SK-N-SH (cell line): ENCODE results near the gene MVP. TPM values are rescaled to one million over a fixed set of nuclear protein-coding genes. Genes with fewer than 3 reads are reported as not detected.

ENCODE experiments used
- CTCF ChIA-PET: fragments of 300-600, 350-600 bp; formaldehyde crosslinking; extraction: SDS; loops from one replicate; lab custom pipeline; 2021; lab: Yijun Ruan, JAX
- POLR2A ChIA-PET: fragments of 350-600 bp; sonication (Branson Sonifier 250); formaldehyde crosslinking; extraction: SDS; loops from one replicate; lab custom pipeline; 2020; ENCODE audit warnings: antibody characterized with exemption, inconsistent platforms; lab: Yijun Ruan, JAX
- DNase-seq: peaks from one replicate; pipeline ENCODE4 v3.0.0; 2012
- H2AFZ ChIP-seq: fragments of 200-600 bp; sonication (generic); 2 replicates; pipeline ENCODE4 v1.8.1; 2016; ENCODE audit warnings: antibody characterized with exemption, mild to moderate bottlenecking, low read depth
- H3F3A ChIP-seq: fragments of 200-600 bp; sonication (generic); replicated peaks from 2 replicates; pipeline ENCODE3; 2016; ENCODE audit warnings: antibody characterized with exemption, mild to moderate bottlenecking; ENCODE audit not compliant: insufficient read depth
- H3K27ac ChIP-seq, 2 experiments: fragments of 200-500 bp in 1 of 2; fragments of 200-600 bp in 1 of 2; sonication (Bioruptor generic) in 1 of 2; sonication (generic), shearing (Covaris generic) in 1 of 2; 2 replicates each; pipeline versions ENCODE4 v1.5.1 to v1.6.1; 2014 to 2016; ENCODE audit warnings: low read depth in 2 of 2, inconsistent platforms in 1 of 2, low read length in 1 of 2, mild to moderate bottlenecking in 1 of 2, mixed read lengths in 1 of 2
- H3K27me3 ChIP-seq: fragments of 200-600 bp; sonication (generic), shearing (Covaris generic); 2 replicates; pipeline ENCODE4 v1.6.1; 2016; ENCODE audit warnings: mixed run types; ENCODE audit not compliant: insufficient read depth
- H3K36me3 ChIP-seq, 2 experiments: fragments of 200-500 bp in 1 of 2; fragments of 200-600 bp in 1 of 2; sonication (Bioruptor generic) in 1 of 2; sonication (generic) in 1 of 2; replicated peaks in 1 of 2; 2 replicates each; pipeline versions ENCODE3 to v1.5.1; 2014 to 2016; ENCODE audit warnings: low read length in 1 of 2, mild to moderate bottlenecking in 1 of 2; ENCODE audit not compliant: insufficient read depth in 2 of 2, control insufficient read depth in 1 of 2
- H3K4me1 ChIP-seq, 2 experiments: fragments of 200-500 bp in 1 of 2; fragments of 200-600 bp in 1 of 2; sonication (Bioruptor generic) in 1 of 2; sonication (generic), shearing (Covaris generic) in 1 of 2; 2 replicates each; pipeline versions ENCODE4 v1.5.1 to v1.6.1; 2014 to 2016; ENCODE audit warnings: low read depth in 1 of 2, low read length in 1 of 2, mixed run types in 1 of 2; ENCODE audit not compliant: insufficient read depth in 2 of 2, control insufficient read depth in 1 of 2
- H3K4me2 ChIP-seq: fragments of 200-600 bp; sonication (generic), shearing (Covaris generic); 2 replicates; pipeline ENCODE4 v1.6.1; 2017; ENCODE audit warnings: mixed run types
- H3K4me3 ChIP-seq, 2 experiments: fragments of 200-500 bp in 1 of 2; fragments of 200-600 bp in 1 of 2; sonication (Bioruptor generic) in 1 of 2; sonication (generic), shearing (Covaris generic) in 1 of 2; 2 replicates each; pipeline versions ENCODE4 v1.5.1 to v1.8.1; 2014 to 2016; ENCODE audit warnings: low read depth in 2 of 2, inconsistent platforms in 1 of 2, low read length in 1 of 2, mild to moderate bottlenecking in 1 of 2, mixed read lengths in 1 of 2, moderate library complexity in 1 of 2
- H3K79me2 ChIP-seq: fragments of 200-600 bp; sonication (generic); 2 replicates; pipeline ENCODE4 v1.8.1; 2017; ENCODE audit warnings: mild to moderate bottlenecking; ENCODE audit not compliant: insufficient read depth
- H3K9ac ChIP-seq: fragments of 200-600 bp; sonication (generic); 2 replicates; pipeline ENCODE4 v1.6.1; 2017; ENCODE audit warnings: mixed run types
- H3K9me2 ChIP-seq: fragments of 200-600 bp; sonication (generic); 2 replicates; pipeline ENCODE4 v1.6.1; 2017; ENCODE audit warnings: mixed run types
- H3K9me3 ChIP-seq: fragments of 200-600 bp; sonication (generic); 2 replicates; pipeline ENCODE4 v1.6.1; 2017; ENCODE audit warnings: mixed run types, mild to moderate bottlenecking, moderate library complexity
- H4K20me1 ChIP-seq: fragments of 200-600 bp; sonication (generic); 2 replicates; pipeline ENCODE4 v1.6.1; 2017; ENCODE audit warnings: mild to moderate bottlenecking, mixed run types; ENCODE audit not compliant: insufficient read depth
- CTCF ChIP-seq: fragments of 200-600 bp; sonication (generic); IDR thresholded peaks from 2 replicates; pipeline ENCODE4 v1.6.1; 2017; ENCODE audit warnings: antibody characterized with exemption, mild to moderate bottlenecking, moderate library complexity
- ELF1 ChIP-seq: IDR thresholded peaks from 2 replicates; pipeline ENCODE4 v1.4.0; 2012
- EP300 ChIP-seq, 2 experiments: IDR thresholded peaks; 2 replicates each; pipeline versions ENCODE4 v1.4.0 to v1.6.1; 2012; ENCODE audit warnings: borderline replicate concordance in 1 of 2, low read depth in 1 of 2, low read length in 1 of 2
- EZH2phosphoT487 ChIP-seq: fragments of 200-600 bp; sonication (generic); IDR thresholded peaks from 2 replicates; pipeline ENCODE4 v1.6.1; 2017; ENCODE audit warnings: low read depth, mixed run types, mild to moderate bottlenecking, antibody characterized with exemption, moderate library complexity, borderline replicate concordance
- FOSL2 ChIP-seq: IDR thresholded peaks from 2 replicates; pipeline ENCODE4 v1.4.0; 2012; ENCODE audit warnings: low read depth, mild to moderate bottlenecking, moderate library complexity, borderline replicate concordance
- FOXJ3 ChIP-seq: sonication (generic); formaldehyde crosslinking; IDR thresholded peaks from 2 replicates; pipeline ENCODE4 v1.5.1; 2020; ENCODE audit warnings: mild to moderate bottlenecking, missing genetic modification reagents
- GATA2 ChIP-seq: sonication (generic); formaldehyde crosslinking; IDR thresholded peaks from 2 replicates; pipeline ENCODE4 v1.5.0; 2020; ENCODE audit warnings: mild to moderate bottlenecking, missing genetic modification reagents
- JUND ChIP-seq: IDR thresholded peaks from 2 replicates; pipeline ENCODE4 v1.4.0; 2012
- MXI1 ChIP-seq: IDR thresholded peaks from 2 replicates; pipeline ENCODE4 v1.6.1; 2012; ENCODE audit warnings: mild to moderate bottlenecking, low read depth, low read length, improper control_type of control experiment
- NRF1 ChIP-seq: IDR thresholded peaks from 2 replicates; pipeline ENCODE4 v1.6.1; 2012; ENCODE audit warnings: low read depth, mild to moderate bottlenecking, low read length
- RFX5 ChIP-seq: IDR thresholded peaks from 2 replicates; pipeline ENCODE4 v1.6.1; 2012; ENCODE audit warnings: mild to moderate bottlenecking, improper control_type of control experiment, low read length
- SIN3A ChIP-seq: IDR thresholded peaks from 2 replicates; pipeline ENCODE4 v1.6.1; 2012; ENCODE audit warnings: low read depth, mild to moderate bottlenecking, low read length, moderate library complexity, borderline replicate concordance
- TAF1 ChIP-seq: IDR thresholded peaks from 2 replicates; pipeline ENCODE4 v1.6.1; 2012; ENCODE audit warnings: low read depth, mild to moderate bottlenecking, low read length, moderate library complexity, borderline replicate concordance
- TCF12 ChIP-seq: IDR thresholded peaks from 2 replicates; pipeline ENCODE4 v1.4.0; 2012
- USF1 ChIP-seq: IDR thresholded peaks from 2 replicates; pipeline ENCODE4 v1.4.0; 2012; ENCODE audit warnings: low read depth, borderline replicate concordance
- YY1 ChIP-seq: IDR thresholded peaks from 2 replicates; pipeline ENCODE4 v1.4.0; 2012; ENCODE audit warnings: low read depth, mild to moderate bottlenecking
- ZBTB33 ChIP-seq: IDR thresholded peaks from 2 replicates; pipeline ENCODE4 v1.4.0; 2012; ENCODE audit warnings: low read depth, borderline replicate concordance
- WGBS: methylation state at CpG from one replicate; pipeline ENCODE4 v1.1.6; 2017; ENCODE audit warnings: low lambda C conversion rate; 5-methylcytosine and 5-hydroxymethylcytosine counted together
- polyA plus RNA-seq, 3 experiments: library from polyadenylated mRNA; depleted of rRNA; stranded (reverse); fragments of >200 nt; gene quantifications; 2 replicates each; pipeline ENCODE4 v1.2.3, GENCODE V29; 2012

Gene MVP
- polyA plus RNA-seq, 1 of the 3 experiments (the other 2 are of a cell fraction) = 222 TPM

DNA sequence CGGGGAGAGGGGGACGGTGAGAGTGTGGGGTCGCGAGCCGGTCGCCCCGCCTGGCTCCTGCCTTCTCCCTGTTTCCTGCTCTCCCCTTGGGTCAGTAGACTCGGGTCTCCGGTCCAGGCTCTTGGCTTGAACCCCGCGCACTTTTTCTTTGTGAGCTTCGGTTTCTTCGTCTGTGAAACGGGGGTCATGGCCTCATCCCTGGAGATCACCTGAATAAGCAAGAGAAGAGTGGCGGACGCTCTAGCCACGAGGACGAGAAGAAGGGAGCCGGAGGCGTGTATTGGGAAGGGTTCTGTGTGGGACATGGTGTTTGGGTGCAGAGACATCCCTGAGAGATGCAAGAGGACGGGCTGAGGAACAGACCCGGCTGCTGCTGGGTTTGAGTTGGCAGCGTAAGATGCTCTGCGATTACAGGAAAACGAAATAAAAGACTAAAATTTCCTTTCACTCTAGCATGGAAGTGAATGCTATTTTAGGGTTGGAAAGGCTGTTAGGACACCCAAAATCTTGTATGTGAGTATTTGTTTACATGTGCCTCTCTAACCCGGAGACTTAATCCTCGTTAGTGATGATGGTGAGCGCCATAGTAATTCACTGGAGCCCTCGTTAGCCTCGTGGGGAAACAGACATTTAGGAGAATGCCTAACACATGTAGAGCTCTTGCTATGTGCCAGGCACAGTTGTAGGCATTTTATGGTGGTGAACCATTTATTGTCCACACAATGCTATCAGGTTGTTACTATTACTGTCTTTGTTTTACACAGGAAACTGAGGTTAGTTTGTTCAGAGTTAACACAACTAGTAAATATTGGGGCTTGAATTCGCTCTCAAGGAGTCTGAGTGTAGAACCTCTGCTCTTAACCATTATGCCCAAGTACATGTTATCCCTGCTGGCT is 29.1 kb upstream of the MVP start:
- WGBS = 3% methylated on average over 30 of the region's 31 CpGs
- Histone ChIP-seq H4K20me1 (no peaks in the 10 kb centered on the region; the same call in 1 of the 2 replicates), H3K9me2 (no peaks in the 10 kb centered on the region), H3K9me3 (no peaks in the 10 kb centered on the region), H3K27me3 (no peaks in the 10 kb centered on the region), H3K36me3 (no peaks in the 10 kb centered on the region), H3K79me2 (peaks cover 56% of the 10 kb centered on the region), H3K4me2 (peak overlapping the region; percentile 87), H3K9ac (peak overlapping the region; percentile 84), H3F3A (no peaks in the 10 kb centered on the region), H3K4me3 (peak overlapping the region; percentile 61 to 87), H2AFZ (peak overlapping the region; percentile 87), H3K27ac (peak overlapping the region; percentile 23 to 59; a peak in 3 of 4 replicates), H3K4me1 (peaks cover 0 to 11% of the 10 kb centered on the region in 2 experiments; a peak in 1 of 4 replicates)
- TF ChIP-seq CTCF (no peak), JUND (no peak), MXI1 (peak; percentile 49)
- POLR2A ChIA-PET = interaction anchor here (0.7 to 1.4 kb wide), 6 partner anchors 11 to 274 kb away, joined by 3 to 19 read pairs (median 3); partner anchors contain the start of genes ALDOA, PAGR1 and SEZ6L2
- peak; percentile 39 for DNase-seq
- CTCF ChIA-PET = interaction anchor here (0.8 to 3.0 kb wide), 20 partner anchors 9 to 204 kb away, joined by 3 to 22 read pairs (median 4); partner anchors contain the start of genes HIRIP3, MVP, PAGR1 and ZG16

DNA sequence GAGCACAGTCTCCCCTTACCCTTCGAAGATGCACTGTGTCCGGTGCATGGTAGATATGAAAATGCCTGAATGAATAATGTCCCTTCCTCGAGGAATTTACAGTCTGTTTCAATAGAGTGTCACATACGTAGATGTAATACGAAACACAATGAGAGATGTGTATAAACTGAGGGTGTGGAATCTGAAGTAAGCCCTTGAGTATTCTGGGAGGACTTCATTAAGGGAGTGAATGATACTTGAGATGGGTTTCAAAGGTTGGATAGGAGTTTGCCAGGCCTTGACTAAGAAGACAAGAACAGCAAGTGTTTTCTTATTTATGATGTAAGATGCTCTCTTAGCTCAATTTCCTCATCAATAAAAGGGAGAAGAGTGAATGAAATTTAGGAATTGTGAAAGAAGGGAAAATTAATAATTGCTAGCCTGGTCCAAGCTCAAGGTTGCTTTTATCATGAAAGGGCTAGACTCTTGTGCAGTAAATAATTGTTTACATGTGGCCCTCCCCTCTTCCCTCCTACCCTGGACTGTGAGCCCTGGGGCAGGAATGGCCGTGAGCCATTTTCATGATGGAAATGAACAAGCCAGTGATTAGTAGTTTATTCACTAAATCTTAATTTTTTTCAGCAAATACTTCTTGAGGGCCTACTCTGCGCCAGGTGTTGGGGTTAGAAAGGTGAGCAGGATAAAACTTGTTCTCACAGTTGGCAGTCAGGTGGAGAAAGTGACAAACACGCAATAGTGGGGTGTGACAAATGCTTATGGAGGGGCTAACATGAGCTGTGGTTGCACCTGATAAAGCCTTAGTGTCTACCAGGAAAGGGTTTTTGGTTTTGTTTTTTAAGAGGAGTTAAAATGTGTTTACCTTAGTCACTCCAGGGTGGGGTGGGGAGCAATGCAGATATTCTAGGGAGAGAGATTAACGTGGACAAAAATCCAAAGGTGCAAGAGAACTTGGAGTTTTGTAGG is 28.1 kb upstream of the MVP start:
- peaks cover 0 to 11% of the 10 kb centered on the region in 2 experiments; a peak in 1 of 4 replicates for H3K4me1 ChIP-seq
- POLR2A ChIA-PET = no interaction called here
- DNase-seq = no peak
- H3K4me2 ChIP-seq = peak overlapping the region; percentile 87
- WGBS = 74% methylated on average over 9 of the region's 9 CpGs
- no peaks in the 10 kb centered on the region for H3K27me3 ChIP-seq
- peak overlapping the region; percentile 84; the same call in 1 of the 2 replicates for H3K9ac ChIP-seq
- H3K79me2 ChIP-seq = peaks cover 63% of the 10 kb centered on the region
- H3K9me2 ChIP-seq = no peaks in the 10 kb centered on the region
- H3F3A ChIP-seq = no peaks in the 10 kb centered on the region
- H3K4me3 ChIP-seq = peak overlapping the region; percentile 61 to 87
- no peaks in the 10 kb centered on the region for H3K9me3 ChIP-seq
- H3K27ac ChIP-seq = no peak overlapping the region
- peaks cover 3% of the 10 kb centered on the region in 2 experiments for H3K36me3 ChIP-seq
- H4K20me1 ChIP-seq = no peaks in the 10 kb centered on the region; the same call in 1 of the 2 replicates
- H2AFZ ChIP-seq = peak overlapping the region; percentile 54; the same call in 1 of the 2 replicates
- CTCF ChIA-PET = interaction anchor here (1.2 kb wide), 1 partner anchor 12 kb away, joined by 3 read pairs; no protein-coding TSS in a partner anchor
- TF ChIP-seq TAF1 = no peak
- TF ChIP-seq NRF1 = no peak
- no peak for TF ChIP-seq EZH2phosphoT487
- TF ChIP-seq GATA2 (CRISPR knock-in tag) = no peak
- TF ChIP-seq ELF1 = no peak
- no peak for TF ChIP-seq RFX5
- no peak for TF ChIP-seq EP300 (IDR thresholded peaks at IDR 0.05; ENCODE audit: borderline replicate concordance in 1 of 2, low read depth in 1 of 2, low read length in 1 of 2)
- TF ChIP-seq TCF12 = no peak
- TF ChIP-seq FOSL2 = no peak
- no peak for TF ChIP-seq ZBTB33
- no peak for TF ChIP-seq YY1
- no peak for TF ChIP-seq FOXJ3 (CRISPR knock-in tag)
- no peak for TF ChIP-seq USF1
- no peak for TF ChIP-seq SIN3A
- TF ChIP-seq JUND = no peak
